Stimulated activated CD4-positive, alpha-beta T cell treated with anti-CD3 and anti-CD28 coated beads, Interleukin-4, amount 100 ng/mL, for 4 hours (primary cell): ENCODE data around the gene ATP8A2.

Source experiments
- DNase-seq, 2 experiments: peaks; one replicate each; pipeline ENCODE4 v3.0.0-alpha.2; 2020

The ATP8A2 gene

DNA sequence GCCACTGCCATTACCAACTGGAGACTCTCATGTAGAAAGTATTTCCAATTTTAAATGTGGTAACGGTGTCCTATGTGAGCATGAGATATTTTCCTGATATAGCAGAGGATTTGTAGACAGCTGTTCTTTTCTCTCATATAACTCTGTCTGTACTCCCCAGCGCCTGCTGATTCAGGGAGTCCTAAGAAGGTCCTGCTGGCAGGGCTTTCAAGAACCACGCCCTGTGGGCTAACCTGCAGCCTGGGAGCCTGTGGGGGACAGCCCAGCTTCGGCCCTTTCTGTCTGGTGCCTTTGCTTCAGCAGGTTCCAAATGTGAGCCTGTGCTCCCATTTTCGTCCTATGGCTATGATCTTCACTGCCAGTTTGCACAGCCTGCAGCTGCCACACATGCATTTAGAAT lies 316.8 kb downstream of the ATP8A2 start:
- no peak for DNase-seq

- DNase-seq, result no peak
These were observed 317.8 kb downstream of the ATP8A2 start for GRCh38 chr13:25689539-25689938.

DNA sequence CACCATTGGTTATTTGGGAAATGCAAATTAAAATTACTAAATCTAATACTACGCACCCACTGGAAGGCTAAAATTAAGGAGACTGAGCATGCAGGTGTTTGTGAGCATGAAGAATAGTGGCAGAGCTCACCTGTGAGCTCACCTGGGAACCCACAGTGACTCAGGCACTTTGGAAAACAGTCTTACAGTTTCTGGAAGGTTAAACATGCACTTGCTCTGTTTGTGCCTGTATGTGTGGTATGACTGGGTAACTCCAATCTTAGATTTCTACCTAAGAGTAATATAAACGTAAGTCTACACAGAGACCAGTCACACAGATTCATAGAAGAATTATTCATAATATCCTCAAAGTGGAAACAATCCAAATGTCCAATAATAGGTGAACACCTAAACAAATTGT lies 318.8 kb downstream of the ATP8A2 start:
- no peak for DNase-seq

GRCh38 chr13:25691654-25692053 lies 319.9 kb downstream of the ATP8A2 start:
- no peak for DNase-seq

DNA sequence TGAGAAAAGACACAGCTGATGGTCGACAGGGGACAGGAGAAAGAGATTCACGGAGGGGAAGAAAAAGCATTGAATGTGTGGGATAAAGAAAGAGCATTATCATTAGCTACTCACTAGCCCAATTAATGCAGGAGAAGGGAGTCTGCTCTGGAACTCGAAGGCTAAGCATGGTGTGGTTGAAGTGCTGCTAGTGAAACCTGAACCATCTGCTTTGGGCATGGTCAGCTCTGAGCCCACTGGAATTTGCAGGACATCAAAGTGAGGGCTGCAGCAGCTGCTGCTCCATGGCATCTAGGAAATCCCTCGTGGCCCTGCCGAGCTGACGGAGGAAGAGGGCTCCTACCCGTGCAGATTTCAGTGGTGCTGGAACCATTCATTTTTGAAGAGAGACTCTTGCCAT lies 320.3 kb downstream of the ATP8A2 start:
- no peak for DNase-seq

GRCh38 chr13:25699056-25699455 lies 327.3 kb downstream of the ATP8A2 start:
- no peak for DNase-seq

DNA sequence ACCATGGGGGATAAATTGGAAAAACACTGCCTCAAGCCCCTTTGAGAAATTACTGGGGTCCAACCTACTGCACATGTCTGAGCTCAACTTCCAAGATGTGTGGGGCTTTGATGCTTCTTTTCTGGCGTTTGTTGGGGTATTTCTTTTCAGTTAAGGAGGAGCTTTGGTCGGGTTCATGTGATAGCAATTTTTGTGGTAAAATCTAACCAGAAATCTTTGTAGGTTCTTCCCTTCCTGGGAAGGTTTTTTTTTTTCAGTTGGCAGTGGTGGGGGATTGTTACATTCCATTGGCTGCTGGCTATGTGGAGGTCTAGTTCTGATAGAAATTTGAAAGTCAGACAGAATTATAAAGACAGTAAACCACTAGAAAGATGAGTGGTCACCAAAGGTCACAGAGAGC lies 327.8 kb downstream of the ATP8A2 start:
- no peak for DNase-seq

GRCh38 chr13:25701304-25701703 lies 329.5 kb downstream of the ATP8A2 start:
- DNase-seq, result no peak

DNA sequence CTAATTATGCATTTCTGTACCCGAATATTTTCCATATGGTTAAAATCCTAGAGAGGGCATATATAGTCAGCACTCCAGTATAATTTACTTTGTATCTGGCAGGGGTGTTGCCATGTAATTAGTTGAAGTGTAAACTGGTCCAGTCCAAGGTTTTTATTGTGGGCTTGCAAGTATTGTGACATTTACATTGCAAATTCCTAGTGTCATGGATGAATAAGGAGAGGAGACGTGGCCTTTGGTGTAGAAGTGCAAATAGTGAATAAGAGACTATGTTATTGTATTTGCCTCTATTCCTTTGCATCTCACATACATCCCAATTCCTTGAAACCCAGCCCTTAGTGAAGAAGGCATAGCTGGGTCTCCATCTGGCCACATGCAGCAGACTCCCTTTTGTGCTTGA lies 330.6 kb downstream of the ATP8A2 start:
- DNase-seq, result no peak

DNA sequence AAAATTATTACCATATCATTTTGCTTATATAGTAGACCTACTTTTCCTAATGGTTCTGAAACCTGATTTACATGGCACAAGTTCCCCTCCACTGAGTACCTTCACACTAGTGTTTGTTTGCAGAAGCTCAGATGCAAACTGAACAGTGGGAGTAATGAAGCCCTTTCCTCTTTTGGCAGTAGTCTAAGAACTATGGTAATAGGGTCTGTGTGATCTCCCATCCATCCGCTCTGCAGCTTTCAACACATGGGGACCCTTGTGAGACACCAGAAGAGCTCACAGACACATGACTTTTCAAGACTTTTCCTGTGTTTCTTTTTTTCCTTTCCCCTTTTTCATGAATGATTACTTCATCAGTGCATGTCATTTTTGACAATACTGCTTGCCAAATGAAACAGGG lies 336.0 kb downstream of the ATP8A2 start:
- no peak for DNase-seq

DNA sequence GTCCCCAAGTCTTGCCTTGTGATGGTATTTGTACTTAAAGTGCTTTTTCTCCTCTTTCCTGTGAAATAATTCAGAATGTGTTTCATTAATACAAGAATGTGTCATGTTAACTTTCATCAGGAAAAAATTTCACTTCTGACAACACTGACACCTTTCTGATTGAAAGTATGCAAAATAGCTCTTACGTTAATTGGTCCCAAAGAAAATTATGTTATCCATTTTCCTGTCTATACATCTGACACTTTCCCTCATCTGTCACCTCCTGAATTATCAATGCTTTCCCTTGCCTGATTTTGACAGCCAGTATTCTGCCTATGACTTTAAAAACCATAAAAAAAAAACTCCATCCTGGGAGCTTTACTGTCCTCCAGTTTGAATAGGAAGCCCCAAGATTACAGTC lies 336.5 kb downstream of the ATP8A2 start:
- no peak for DNase-seq

- DNase-seq, result no peak
These were observed 337.3 kb downstream of the ATP8A2 start for GRCh38 chr13:25709088-25709487.

- DNase-seq, result no peak
These were observed 344.0 kb downstream of the ATP8A2 start for GRCh38 chr13:25715760-25716159.

DNA sequence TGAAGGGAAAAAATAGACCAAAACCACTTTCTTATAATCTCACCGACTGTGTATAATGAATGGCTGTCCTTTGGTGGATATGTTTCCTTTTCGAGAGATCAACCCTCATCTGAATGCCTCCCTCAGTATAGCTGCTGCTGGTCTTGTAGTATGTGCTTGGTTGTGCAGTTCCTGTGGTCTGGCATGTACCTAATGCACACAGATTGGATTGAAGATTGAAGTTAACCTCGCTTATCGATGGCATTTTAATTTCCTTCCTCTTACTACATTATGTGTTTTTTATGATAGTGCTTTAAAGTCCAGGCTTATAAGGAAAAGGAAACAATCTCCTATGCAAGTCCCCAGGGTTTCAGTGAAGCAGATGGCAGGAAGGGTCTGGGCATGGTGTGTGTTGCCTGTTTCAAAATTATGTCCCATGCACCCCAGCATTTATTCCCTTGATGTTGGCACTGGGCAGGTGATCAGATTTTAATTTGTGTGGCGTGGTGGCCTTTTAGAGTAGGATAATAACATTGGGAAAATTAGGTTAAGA lies 346.0 kb downstream of the ATP8A2 start:
- no peak for DNase-seq

DNA sequence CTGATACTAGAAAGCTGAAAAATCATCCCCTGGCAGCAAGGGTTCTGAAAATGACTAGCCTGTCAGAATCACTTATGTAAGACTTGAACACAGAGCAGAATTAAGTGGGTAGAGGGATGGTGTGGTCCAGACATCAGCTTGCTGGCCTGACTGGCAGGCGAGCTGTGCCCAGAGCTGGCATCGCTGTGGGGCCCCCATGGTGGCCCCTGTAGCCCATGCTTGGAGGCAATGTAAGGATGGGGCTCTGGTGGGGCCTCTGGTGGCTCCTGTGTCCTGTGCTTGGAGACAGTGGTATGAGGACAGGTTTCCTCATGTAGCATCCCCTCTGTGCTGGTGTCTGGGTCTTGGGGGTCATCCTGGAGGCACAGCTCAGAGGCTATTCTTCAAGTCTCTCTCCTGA lies 347.9 kb downstream of the ATP8A2 start:
- DNase-seq, result no peak

GRCh38 chr13:25722893-25723292 lies 351.1 kb downstream of the ATP8A2 start:
- DNase-seq, result no peak

DNA sequence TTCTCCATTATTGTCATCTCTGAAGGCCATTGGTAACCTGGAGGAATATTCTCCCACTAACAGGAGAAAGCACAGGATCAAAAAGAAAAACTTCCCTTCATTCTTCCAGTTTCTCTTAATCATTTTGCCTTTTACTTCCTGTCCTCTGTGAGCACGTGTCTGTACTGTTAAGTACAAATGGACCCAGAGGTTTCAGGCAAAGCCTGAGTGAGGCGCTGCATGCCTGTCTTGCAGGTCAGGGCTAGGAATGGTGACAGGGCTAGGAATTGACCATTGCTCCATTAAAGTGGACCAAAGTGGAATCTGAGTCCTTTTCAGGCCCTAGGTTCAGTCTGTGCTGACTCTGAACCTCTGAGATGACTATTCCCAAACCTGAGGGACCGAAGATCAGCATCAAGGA lies 353.3 kb downstream of the ATP8A2 start:
- no peak for DNase-seq

- DNase-seq, result no peak
These were observed 355.5 kb downstream of the ATP8A2 start for GRCh38 chr13:25727250-25727649.

- DNase-seq, result no peak
These were observed 356.0 kb downstream of the ATP8A2 start for GRCh38 chr13:25727810-25728209.

GRCh38 chr13:25729201-25729600 lies 357.4 kb downstream of the ATP8A2 start:
- DNase-seq, result no peak

- no peak for DNase-seq
These were observed 359.3 kb downstream of the ATP8A2 start for GRCh38 chr13:25731037-25731436.

DNA sequence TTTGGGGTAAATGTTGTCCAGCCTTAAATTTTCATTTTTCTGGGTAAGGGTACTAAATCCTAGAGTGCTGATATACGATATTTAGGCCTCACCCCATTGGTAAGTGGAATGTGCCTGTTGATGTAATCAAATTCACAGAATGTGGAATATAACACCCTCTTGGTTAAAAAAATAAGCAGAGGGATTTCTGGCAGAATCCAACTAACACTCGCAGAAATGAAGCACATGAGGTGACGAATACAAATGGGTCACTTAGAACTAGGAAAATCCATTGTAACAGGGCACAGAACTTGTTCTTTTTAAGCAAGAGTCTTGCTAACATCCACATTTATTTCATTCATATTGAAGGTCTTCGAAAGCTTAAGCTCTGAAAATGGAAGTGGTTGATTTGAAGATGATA lies 359.8 kb downstream of the ATP8A2 start:
- no peak for DNase-seq

DNA sequence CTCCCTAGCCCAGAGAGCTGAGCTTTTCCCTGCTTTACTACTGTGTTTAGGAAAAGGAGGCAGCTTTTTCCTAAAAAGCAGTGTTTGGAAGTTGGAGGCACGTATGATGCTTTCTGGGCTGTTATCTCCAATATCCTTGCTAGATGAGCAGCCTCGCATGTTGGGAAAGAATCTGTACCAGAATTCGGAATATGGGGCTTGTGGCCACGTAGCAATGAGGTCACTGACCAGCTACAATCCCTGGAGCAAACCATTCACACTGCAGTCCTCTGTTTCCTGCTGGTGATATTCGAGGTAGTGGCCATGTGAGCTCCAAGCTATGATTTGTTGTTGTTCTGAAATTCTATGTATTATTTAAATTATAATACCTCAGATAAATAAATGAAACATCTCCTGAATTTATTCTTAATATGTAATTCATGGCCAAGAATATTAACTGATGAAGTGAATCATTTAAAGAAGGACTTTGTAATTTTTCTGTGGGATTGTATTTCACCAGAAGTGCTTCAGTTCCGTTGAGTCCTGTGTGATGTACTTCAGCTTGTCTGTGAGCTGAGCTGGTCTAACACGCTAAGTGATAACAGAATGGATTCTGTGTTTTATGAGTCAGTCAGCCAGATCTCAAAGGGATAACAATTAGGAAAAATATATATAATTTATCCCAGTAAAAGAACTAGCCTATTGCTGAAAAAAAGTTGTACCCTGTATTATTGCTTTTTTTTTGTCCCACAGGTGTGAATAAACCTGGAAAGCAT lies 360.5 kb downstream of the ATP8A2 start:
- DNase-seq, result no peak

- no peak for DNase-seq
These were observed 361.3 kb downstream of the ATP8A2 start for GRCh38 chr13:25733001-25733491.
